CD8-positive, alpha-beta memory T cell (primary cell): Measurements from ENCODE around the gene STH. TPM values are rescaled to one million over a fixed set of nuclear protein-coding genes. Genes with fewer than 3 reads are reported as not detected.

Experiments
- CTCF ChIA-PET: fragments of 350-600 bp; sonication (Branson Sonifier 250); formaldehyde crosslinking; loops from one replicate; lab custom pipeline; 2021; ENCODE audit warnings: antibody characterized with exemption; lab: Charles Lee
- POLR2A ChIA-PET: fragments of 350-600 bp; sonication (Branson Sonifier 250); formaldehyde crosslinking; loops from one replicate; lab custom pipeline; 2021; ENCODE audit warnings: antibody characterized with exemption; lab: Charles Lee
- DNase-seq, 5 donors: peaks; one replicate each; pipeline versions ENCODE4 v3.0.0 to v3.0.0-alpha.2; 2020 to 2022; ENCODE audit warnings: mixed read lengths in 1 of 5
- H3K27ac ChIP-seq: one replicate; pipeline ENCODE4 v1.7.0; 2013; ENCODE audit warnings: low read depth, mild to moderate bottlenecking, low read length, moderate library complexity
- H3K27me3 ChIP-seq: 2 replicates; pipeline ENCODE4 v1.7.0; 2013; ENCODE audit warnings: low read length, mild to moderate bottlenecking; ENCODE audit not compliant: insufficient read depth, poor library complexity, severe bottlenecking
- H3K36me3 ChIP-seq: 2 replicates; pipeline ENCODE4 v1.7.0; 2013; ENCODE audit warnings: mild to moderate bottlenecking, low read length, moderate library complexity; ENCODE audit not compliant: insufficient read depth
- H3K4me1 ChIP-seq: 2 replicates; pipeline ENCODE4 v1.7.0; 2013; ENCODE audit warnings: mild to moderate bottlenecking, low read length, moderate library complexity; ENCODE audit not compliant: insufficient read depth
- H3K4me3 ChIP-seq: 2 replicates; pipeline ENCODE4 v1.7.0; 2013; ENCODE audit warnings: mild to moderate bottlenecking, low read length
- H3K9me3 ChIP-seq: 2 replicates; pipeline ENCODE4 v1.7.0; 2013; ENCODE audit warnings: mild to moderate bottlenecking, low read length
- H3K27ac Mint-ChIP-seq, 8 donors: one replicate each; pipeline ENCODE4 v1.8.0; 2020 to 2021; ENCODE audit warnings: mixed read lengths in 8 of 8, mild to moderate bottlenecking in 6 of 8, inconsistent platforms in 3 of 8, moderate library complexity in 3 of 8
- H3K27me3 Mint-ChIP-seq, 2 donors: one replicate each; pipeline ENCODE4 v1.8.0; 2020 to 2021; ENCODE audit warnings: mixed read lengths in 2 of 2, mild to moderate bottlenecking in 1 of 2, moderate library complexity in 1 of 2
- H3K36me3 Mint-ChIP-seq, 3 donors: one replicate each; pipeline ENCODE4 v1.8.0; 2020 to 2021; ENCODE audit warnings: mixed read lengths in 3 of 3, inconsistent platforms in 1 of 3, mild to moderate bottlenecking in 1 of 3
- H3K4me1 Mint-ChIP-seq, 3 donors: one replicate each; pipeline ENCODE4 v1.8.0; 2020 to 2021; ENCODE audit warnings: mixed read lengths in 3 of 3, inconsistent platforms in 1 of 3, mild to moderate bottlenecking in 1 of 3
- H3K4me3 Mint-ChIP-seq, 7 donors: one replicate each; pipeline ENCODE4 v1.8.0; 2020 to 2021; ENCODE audit warnings: mixed read lengths in 7 of 7, mild to moderate bottlenecking in 6 of 7, moderate library complexity in 4 of 7, inconsistent platforms in 2 of 7
- H3K9me3 Mint-ChIP-seq, 5 donors: one replicate each; pipeline ENCODE4 v1.8.0; 2020 to 2022; ENCODE audit warnings: mixed read lengths in 5 of 5, mild to moderate bottlenecking in 3 of 5, moderate library complexity in 2 of 5, inconsistent platforms in 1 of 5
- polyA plus RNA-seq: library from polyadenylated mRNA; unstranded; fragments of 300-500 nt; fragmentation: Illumina TruSeq; gene quantifications from one replicate; pipeline ENCODE4 v1.2.3, GENCODE V29; 2021
- total RNA-seq, 2 experiments: library from RNA; stranded (reverse); gene quantifications; one replicate each; pipeline ENCODE4 v1.2.3, GENCODE V29; 2021

Gene STH
- total and polyA plus RNA-seq, 3 experiments from 2014 or later, result not detected

DNA sequence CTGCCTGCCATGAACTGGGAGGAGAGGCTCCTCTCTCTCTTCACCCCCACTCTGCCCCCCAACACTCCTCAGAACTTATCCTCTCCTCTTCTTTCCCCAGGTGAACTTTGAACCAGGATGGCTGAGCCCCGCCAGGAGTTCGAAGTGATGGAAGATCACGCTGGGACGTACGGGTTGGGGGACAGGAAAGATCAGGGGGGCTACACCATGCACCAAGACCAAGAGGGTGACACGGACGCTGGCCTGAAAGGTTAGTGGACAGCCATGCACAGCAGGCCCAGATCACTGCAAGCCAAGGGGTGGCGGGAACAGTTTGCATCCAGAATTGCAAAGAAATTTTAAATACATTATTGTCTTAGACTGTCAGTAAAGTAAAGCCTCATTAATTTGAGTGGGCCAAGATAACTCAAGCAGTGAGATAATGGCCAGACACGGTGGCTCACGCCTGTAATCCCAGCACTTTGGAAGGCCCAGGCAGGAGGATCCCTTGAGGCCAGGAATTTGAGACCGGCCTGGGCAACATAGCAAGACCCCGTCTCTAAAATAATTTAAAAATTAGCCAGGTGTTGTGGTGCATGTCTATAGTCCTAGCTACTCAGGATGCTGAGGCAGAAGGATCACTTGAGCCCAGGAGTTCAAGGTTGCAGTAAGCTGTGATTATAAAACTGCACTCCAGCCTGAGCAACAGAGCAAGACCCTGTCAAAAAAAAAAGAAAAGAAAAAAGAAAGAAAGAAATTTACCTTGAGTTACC is 36.7 kb upstream of the STH start:
- DNase-seq, result no peak
- CTCF ChIA-PET, result no interaction called here
- Histone ChIP-seq H3K27me3 (no peaks in the 10 kb centered on the region), H3K36me3 (no peaks in the 10 kb centered on the region), H3K27ac (no peak overlapping the region), H3K9me3 (no peaks in the 10 kb centered on the region), H3K4me1 (no peaks in the 10 kb centered on the region), H3K4me3 (no peak overlapping the region)
- Mint-ChIP-seq H3K4me1 (no peaks in the 10 kb centered on the region), H3K27me3 (peaks cover 5 to 15% of the 10 kb centered on the region in 2 donors), H3K4me3 (no peak overlapping the region), H3K36me3 (no peaks in the 10 kb centered on the region), H3K27ac (no peak overlapping the region), H3K9me3 (no peaks in the 10 kb centered on the region)
- POLR2A ChIA-PET, result no interaction called here

GRCh38 chr17:45963283-45963682 is 35.8 kb upstream of the STH start:
- ChIA-PET CTCF (no interaction called here), POLR2A (no interaction called here)
- no peaks in the 10 kb centered on the region for H3K9me3 ChIP-seq
- H3K4me3 ChIP-seq, result no peak overlapping the region
- no peaks in the 10 kb centered on the region for H3K4me1 Mint-ChIP-seq
- peaks cover 10 to 17% of the 10 kb centered on the region in 2 donors for H3K27me3 Mint-ChIP-seq
- H3K9me3 Mint-ChIP-seq, result no peaks in the 10 kb centered on the region
- peaks cover under 1% of the 10 kb centered on the region for H3K27me3 ChIP-seq
- H3K36me3 ChIP-seq, result no peaks in the 10 kb centered on the region
- no peak overlapping the region for H3K27ac Mint-ChIP-seq
- peaks cover 0 to 3% (median 0%) of the 10 kb centered on the region in 3 donors for H3K36me3 Mint-ChIP-seq
- DNase-seq, result no peak
- H3K4me1 ChIP-seq, result no peaks in the 10 kb centered on the region
- no peak overlapping the region for H3K27ac ChIP-seq
- no peak overlapping the region for H3K4me3 Mint-ChIP-seq

GRCh38 chr17:45963889-45964288 is 35.2 kb upstream of the STH start:
- H3K4me1 ChIP-seq, result no peaks in the 10 kb centered on the region
- Mint-ChIP-seq H3K36me3 (peaks cover 0 to 3% (median 0%) of the 10 kb centered on the region in 3 donors), H3K27ac (no peak overlapping the region), H3K27me3 (peaks cover 13 to 18% of the 10 kb centered on the region in 2 donors), H3K4me3 (no peak overlapping the region), H3K4me1 (no peaks in the 10 kb centered on the region), H3K9me3 (no peaks in the 10 kb centered on the region)
- no peaks in the 10 kb centered on the region for H3K36me3 ChIP-seq
- CTCF ChIA-PET, result interaction anchor here (0.6 kb wide), 1 partner anchor 295 kb away, joined by 3 read pairs; no protein-coding TSS in a partner anchor
- peaks cover 4% of the 10 kb centered on the region for H3K27me3 ChIP-seq
- no peak overlapping the region for H3K27ac ChIP-seq
- POLR2A ChIA-PET, result no interaction called here
- no peaks in the 10 kb centered on the region for H3K9me3 ChIP-seq
- DNase-seq, result no peak
- H3K4me3 ChIP-seq, result no peak overlapping the region

- Histone ChIP-seq H3K4me1 (no peaks in the 10 kb centered on the region), H3K9me3 (no peaks in the 10 kb centered on the region), H3K36me3 (no peaks in the 10 kb centered on the region), H3K4me3 (no peak overlapping the region), H3K27ac (no peak overlapping the region), H3K27me3 (peaks cover 4% of the 10 kb centered on the region)
- CTCF ChIA-PET, result no interaction called here
- H3K36me3 Mint-ChIP-seq, result peaks cover 0 to 3% (median 1%) of the 10 kb centered on the region in 3 donors
- H3K27ac Mint-ChIP-seq, result no peak overlapping the region
- POLR2A ChIA-PET, result no interaction called here
- no peaks in the 10 kb centered on the region for H3K4me1 Mint-ChIP-seq
- H3K4me3 Mint-ChIP-seq, result no peak overlapping the region
- H3K9me3 Mint-ChIP-seq, result no peaks in the 10 kb centered on the region
- H3K27me3 Mint-ChIP-seq, result peaks cover 13 to 23% of the 10 kb centered on the region in 2 donors
- no peak for DNase-seq
Measured at GRCh38 chr17:45964634-45965033, 34.4 kb upstream of the STH start.

- POLR2A ChIA-PET, result no interaction called here
Measured at GRCh38 chr17:45965812-45966211, 33.2 kb upstream of the STH start.

DNA sequence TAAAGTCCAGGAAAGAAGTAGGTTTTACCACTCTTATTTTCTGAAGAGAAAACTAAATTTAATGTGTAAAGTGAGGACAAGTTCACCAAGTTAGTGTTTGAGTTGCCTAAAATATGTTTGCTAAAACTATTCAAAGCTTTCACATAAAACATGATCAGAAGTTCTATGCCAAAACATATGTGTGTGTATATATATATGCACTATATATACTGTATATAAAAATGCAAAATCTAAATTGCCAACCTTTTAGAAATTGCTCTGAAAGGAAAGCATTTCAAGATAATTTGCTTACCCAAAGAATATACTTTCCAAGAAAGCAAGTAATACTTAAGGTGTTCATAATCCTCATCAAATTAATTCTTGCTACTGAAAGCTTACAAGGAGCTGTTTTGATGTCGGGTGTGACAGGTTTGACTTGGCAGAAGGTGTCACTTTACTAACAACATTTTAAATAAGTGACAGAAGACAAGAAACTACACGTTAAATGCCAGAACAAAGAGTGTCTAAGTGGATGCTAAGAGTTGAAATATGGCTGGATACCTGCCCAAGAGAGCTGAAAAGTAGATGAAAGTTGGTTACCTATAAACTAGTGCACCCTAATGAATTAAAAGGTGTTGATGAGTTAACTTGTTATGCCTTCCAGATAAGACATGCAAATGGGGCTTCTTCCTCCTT is 32.3 kb upstream of the STH start:
- Histone ChIP-seq H3K27ac (no peak overlapping the region), H3K4me1 (no peaks in the 10 kb centered on the region), H3K27me3 (peaks cover 4% of the 10 kb centered on the region), H3K9me3 (no peaks in the 10 kb centered on the region), H3K36me3 (no peaks in the 10 kb centered on the region), H3K4me3 (no peak overlapping the region)
- CTCF ChIA-PET, result no interaction called here
- H3K4me1 Mint-ChIP-seq, result no peaks in the 10 kb centered on the region
- DNase-seq, result no peak
- POLR2A ChIA-PET, result no interaction called here
- H3K27me3 Mint-ChIP-seq, result peaks cover 18 to 39% of the 10 kb centered on the region in 2 donors
- peaks cover 0 to 10% (median 2%) of the 10 kb centered on the region in 3 donors for H3K36me3 Mint-ChIP-seq
- H3K27ac Mint-ChIP-seq, result no peak overlapping the region
- H3K9me3 Mint-ChIP-seq, result no peaks in the 10 kb centered on the region
- no peak overlapping the region for H3K4me3 Mint-ChIP-seq

More at GRCh38 chr17:45965812-45966211, 33.2 kb upstream of the STH start:
- no peak overlapping the region for H3K27ac Mint-ChIP-seq
- H3K4me1 Mint-ChIP-seq, result no peaks in the 10 kb centered on the region
- no peaks in the 10 kb centered on the region for H3K36me3 ChIP-seq
- H3K4me1 ChIP-seq, result no peaks in the 10 kb centered on the region
- peaks cover 4% of the 10 kb centered on the region for H3K27me3 ChIP-seq
- no peak overlapping the region for H3K27ac ChIP-seq
- no peaks in the 10 kb centered on the region for H3K9me3 ChIP-seq
- H3K36me3 Mint-ChIP-seq, result peaks cover 0 to 10% (median 2%) of the 10 kb centered on the region in 3 donors
- CTCF ChIA-PET, result no interaction called here
- H3K4me3 ChIP-seq, result no peak overlapping the region
- H3K27me3 Mint-ChIP-seq, result peaks cover 18 to 33% of the 10 kb centered on the region in 2 donors
- H3K4me3 Mint-ChIP-seq, result no peak overlapping the region
- DNase-seq, result no peak
- H3K9me3 Mint-ChIP-seq, result no peaks in the 10 kb centered on the region

GRCh38 chr17:45967378-45967777 is 31.7 kb upstream of the STH start:
- Histone ChIP-seq H3K4me3 (no peak overlapping the region), H3K36me3 (no peaks in the 10 kb centered on the region), H3K27me3 (peaks cover 4% of the 10 kb centered on the region), H3K27ac (no peak overlapping the region), H3K9me3 (no peaks in the 10 kb centered on the region), H3K4me1 (no peaks in the 10 kb centered on the region)
- H3K27ac Mint-ChIP-seq, result no peak overlapping the region
- peaks cover 18 to 42% of the 10 kb centered on the region in 2 donors for H3K27me3 Mint-ChIP-seq
- no peaks in the 10 kb centered on the region for H3K4me1 Mint-ChIP-seq
- ChIA-PET POLR2A (no interaction called here), CTCF (no interaction called here)
- peaks cover 0 to 2% (median 0%) of the 10 kb centered on the region in 5 donors for H3K9me3 Mint-ChIP-seq
- H3K36me3 Mint-ChIP-seq, result peaks cover 0 to 10% (median 2%) of the 10 kb centered on the region in 3 donors
- H3K4me3 Mint-ChIP-seq, result no peak overlapping the region
- DNase-seq, result no peak

DNA sequence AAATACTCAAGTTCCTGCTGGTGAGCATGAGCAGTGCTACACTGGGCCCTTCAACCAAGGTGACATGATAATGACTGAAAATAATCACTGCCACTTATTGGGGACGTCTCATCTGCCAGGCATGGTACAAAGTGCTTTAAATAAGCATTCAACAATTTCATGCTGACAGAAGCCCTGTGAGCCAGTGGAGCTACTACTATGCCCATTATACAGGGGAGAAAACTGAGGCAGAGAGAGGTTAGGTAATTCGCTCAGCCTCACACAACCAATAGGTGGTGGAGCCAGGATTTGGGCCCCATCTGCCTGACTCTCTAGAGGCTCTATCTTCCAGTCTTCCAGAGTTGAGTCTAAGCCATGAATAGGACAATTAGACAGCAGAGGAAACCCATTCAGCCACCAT is 30.3 kb upstream of the STH start:
- Mint-ChIP-seq H3K27ac (no peak overlapping the region), H3K9me3 (peaks cover 0 to 2% (median 0%) of the 10 kb centered on the region in 5 donors), H3K4me3 (no peak overlapping the region), H3K36me3 (peaks cover 0 to 10% (median 2%) of the 10 kb centered on the region in 3 donors), H3K4me1 (no peaks in the 10 kb centered on the region), H3K27me3 (peaks cover 18 to 47% of the 10 kb centered on the region in 2 donors)
- Histone ChIP-seq H3K4me1 (no peaks in the 10 kb centered on the region), H3K9me3 (no peaks in the 10 kb centered on the region), H3K27ac (no peak overlapping the region), H3K27me3 (peaks cover 4% of the 10 kb centered on the region), H3K4me3 (no peak overlapping the region), H3K36me3 (no peaks in the 10 kb centered on the region)
- ChIA-PET POLR2A (no interaction called here), CTCF (no interaction called here)
- DNase-seq, result no peak
